Amygdala (tissue), 56 donors: Measurements from ENCODE around the gene FBXW8.

ENCODE experiments used
- DNase-seq, 56 donors: peaks; one replicate each; lab custom pipeline; 2025; lab: John Stamatoyannopoulos, UW

Gene FBXW8

DNA sequence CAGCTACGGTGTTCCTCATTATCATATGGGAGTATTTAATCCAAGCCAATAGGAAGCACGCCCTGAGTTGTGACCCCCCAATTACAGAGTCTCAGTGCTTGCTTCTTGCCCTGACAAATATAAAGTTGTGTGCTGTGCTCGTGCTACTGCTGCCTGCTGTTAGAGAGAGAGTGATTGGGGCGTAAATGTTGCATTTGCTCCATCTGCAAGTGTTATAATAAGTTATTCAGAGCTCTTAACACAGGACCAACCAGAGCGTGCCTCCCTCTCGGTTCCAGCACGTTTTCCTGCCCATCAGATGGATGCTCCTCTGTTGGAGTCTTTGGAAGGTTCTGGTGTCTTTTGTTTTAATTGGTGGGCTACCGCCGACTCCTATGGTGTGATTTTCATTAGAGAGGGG lies 107.1 kb downstream of the FBXW8 start:
- no peak for DNase-seq

DNA sequence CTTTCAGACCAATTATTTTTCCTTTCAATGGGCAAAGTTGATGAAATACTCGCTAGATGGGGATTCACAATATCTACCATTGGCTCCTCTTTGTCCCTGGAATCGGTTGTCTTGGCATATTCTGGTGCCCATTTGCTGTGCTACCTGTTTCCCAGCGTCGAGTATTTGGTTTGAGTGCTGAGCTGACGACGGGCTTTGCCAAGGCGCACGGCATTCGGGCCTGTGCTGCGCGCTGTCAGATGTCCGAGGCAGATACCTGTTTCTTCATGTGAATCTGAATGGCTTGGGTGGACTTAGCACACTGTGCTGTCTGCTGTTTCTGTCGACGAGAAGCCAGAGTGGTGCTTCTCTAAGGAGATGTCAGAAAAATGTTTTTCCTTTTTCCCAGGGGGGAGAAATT lies 107.5 kb downstream of the FBXW8 start:
- peak in 1 of 56 donors; percentile 30 for DNase-seq

DNA sequence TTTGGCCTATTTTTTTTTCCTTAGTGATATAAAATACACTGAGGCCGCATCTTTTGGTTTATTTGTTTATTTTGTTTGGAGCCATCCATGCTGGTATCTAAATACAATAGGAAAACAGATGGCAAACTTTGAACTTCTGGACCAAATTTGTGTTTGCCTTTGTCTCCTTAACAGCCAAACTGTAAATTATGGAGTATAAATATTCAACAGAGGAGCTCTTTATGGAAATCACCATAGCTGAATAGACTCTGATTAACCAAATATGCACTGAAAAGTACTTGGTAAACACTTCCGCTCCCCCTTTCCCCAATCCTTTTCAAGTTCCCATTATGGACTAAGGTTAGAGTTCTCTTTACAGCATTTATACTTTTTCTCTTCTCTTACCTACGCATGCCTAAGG lies 107.9 kb downstream of the FBXW8 start:
- DNase-seq = no peak

DNA sequence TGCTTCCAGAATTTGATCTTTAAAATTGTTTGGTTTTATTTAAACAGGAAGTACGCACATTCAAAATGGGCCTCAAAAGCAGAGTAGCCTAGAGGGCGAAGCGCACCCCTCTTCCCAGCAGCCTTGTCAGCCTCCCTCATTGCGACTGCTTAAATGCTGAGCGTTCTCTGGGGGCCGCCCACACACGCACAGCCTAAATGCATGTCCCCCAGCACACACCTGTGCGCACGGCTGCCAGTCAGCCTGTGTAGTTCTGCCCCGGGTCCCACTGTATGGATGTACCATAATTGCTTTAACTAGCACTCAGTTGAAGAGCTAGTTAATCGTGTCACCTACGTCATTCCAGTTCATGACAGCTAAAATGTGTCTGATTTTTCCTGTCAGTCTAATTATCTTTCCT lies 109.1 kb downstream of the FBXW8 start:
- no peak for DNase-seq

DNA sequence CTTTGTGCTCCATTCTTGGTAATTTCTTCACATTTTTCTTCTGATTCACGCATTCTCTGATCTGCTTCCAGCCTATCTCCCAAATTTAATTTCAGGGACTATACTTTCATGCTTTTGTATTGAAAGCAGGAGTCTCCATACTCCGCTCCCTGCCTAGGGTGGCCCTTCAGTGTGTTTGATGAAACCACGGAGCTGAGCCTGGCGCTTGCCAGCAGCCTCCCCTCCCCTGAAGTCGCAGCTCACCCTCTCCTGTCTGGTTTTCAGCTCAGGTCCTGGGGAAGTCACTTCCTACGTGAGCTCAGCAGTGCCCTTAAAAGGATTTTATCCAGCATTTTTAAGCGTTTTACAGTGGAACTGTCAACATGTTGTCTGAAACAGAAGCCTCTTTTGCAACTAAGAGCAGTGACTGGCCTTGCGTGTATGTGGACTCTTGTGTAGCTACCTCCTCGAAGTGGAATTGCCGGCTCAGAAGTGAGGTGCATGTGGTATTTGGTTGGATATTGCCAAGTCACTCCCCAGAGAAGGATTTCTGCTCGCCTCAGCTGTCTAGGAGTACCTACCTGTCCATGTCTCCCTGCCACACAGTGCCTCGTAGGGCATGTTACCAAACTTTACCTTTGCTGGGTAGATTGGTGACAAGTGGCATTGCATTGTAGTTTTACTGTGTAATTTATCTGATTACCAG lies 109.9 kb downstream of the FBXW8 start:
- DNase-seq = no peak

DNA sequence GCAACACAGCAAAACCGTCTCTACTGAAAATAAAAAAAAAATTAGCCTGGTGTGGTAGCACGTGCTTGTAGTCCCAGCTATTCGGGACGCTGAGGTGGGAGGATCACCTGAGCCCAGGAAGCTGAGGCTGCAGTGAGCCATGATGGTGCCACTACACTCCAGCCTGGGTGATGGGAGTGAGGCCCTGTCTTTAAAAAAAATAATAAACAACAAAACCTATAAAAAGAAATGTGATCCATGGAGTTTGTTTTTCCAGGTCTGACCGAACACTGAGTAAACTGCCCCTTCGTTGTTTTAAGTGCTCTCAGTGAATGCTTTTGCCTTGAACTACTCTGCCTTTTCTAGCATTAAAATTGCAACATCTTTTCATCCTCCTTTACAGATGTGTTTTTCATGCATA lies 111.7 kb downstream of the FBXW8 start:
- no peak for DNase-seq

DNA sequence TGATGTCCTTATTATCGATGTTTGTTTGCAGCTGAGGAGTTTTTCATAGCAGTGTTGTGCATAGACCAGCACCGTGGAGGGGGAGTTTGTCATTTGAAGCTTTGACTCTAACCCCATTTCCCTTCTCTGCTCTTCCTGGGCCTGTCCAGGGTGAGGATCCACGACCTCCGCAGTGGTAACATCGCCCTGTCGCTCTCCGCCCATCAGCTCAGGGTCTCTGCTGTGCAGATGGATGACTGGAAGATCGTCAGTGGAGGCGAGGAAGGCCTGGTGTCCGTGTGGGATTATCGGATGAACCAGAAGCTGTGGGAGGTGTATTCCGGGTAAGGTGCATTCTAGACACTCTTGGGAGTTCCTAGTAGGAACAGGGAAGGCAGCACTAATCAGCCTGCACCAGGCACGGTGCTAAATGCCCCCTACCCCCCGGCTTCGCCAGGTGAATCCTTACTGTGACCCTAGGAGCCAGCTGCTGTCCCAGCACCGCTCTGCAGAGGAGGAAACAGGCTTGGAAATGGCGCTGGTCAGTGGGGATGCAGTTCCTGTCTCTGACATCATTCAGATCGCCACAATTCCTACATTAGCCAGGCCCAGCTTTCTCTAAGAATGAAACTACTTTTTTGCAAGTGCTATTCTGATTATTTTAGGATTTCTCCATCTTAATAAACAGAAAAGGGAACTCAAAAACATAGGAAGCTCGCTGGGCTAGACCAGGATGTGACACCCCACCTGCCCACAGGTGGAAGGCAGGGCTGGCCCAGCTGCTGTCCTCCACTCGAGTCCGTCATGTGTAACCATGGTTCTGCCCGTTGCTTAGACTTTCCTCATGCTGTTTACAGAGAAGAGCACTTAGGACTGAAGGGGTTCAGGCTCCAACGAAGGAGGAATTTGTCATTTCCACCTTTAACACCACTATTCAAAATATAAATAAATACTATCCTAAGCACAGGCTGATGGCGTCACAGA lies 113.5 kb downstream of the FBXW8 start:
- DNase-seq = no peak

DNA sequence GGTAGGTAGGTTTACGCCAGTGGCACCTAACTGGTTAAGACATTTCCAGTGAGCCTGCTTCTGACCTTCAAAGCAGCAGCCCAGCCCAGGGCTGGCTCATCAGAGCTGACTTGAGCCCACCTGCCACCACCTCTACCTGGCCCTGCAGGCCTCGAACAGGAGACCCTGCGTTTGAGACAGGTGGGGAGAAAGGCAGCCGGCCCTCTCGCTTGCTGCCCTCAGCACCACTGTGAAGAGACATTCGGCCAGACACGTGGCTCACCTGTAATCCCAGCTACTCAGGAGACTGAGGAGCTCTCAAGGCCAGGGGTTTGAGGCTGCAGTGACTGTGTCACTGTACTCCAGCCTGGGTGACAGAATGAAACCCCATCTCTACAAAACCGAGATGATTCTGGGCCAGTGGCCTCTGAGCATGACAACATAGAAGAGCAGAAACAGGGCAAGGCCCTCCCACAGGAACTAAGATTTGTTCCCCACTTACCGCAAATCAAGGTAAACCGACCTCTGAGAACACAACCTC lies 114.3 kb downstream of the FBXW8 start:
- no peak for DNase-seq

DNA sequence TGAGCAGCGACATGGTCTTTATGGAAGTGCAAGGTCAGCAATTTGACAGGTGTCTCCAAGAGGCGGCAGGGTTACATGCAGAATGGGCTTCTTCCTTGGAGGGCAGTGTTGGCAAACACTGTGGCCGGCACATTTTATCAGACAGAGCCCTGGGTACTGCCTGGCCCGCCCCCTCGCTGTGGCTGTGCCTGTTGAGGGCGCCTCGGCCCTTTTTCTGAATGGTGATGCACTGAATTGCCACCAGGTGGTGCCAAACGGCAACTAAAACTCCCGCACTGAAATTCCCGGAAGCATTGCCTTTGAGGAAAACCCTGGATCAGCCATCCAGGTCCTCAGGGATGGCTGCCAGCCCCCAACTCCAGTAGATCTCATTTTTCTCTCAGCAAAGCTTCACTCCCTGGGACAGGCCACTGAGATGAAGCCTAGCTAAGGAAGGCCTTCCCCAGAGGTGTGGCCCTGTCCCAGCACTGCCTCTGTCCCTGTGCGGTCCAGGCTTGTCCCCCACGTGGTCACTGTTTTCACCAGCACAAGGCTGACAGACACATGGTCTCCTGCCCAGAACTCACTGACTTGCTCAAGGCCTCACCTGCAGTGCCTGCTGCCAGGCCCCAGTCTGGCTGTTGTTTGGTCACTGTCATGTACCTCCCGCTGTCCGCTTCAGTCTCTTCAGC lies 114.9 kb downstream of the FBXW8 start:
- peak in 44 of 56 donors; percentile 17 to 80 (median 58) for DNase-seq

DNA sequence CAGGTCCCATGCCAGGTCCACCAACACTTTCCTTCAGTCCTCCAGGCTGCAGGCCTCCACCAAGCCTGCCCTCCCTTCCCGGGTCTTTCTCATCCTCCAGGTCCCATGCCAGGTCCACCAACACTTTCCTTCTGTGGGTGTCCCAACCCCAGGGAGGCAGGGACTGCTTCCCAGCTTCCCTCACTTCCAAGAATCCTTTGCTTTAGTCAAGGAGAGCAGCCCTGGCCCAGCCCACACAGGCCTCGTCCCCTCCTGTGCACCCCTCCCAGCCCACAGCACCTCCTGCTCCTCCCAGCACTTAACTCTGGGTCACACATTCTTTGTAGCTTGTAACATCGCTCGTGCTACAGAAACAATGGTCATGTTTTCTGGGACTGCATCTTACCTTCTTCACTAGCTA lies 115.6 kb downstream of the FBXW8 start:
- no peak for DNase-seq

DNA sequence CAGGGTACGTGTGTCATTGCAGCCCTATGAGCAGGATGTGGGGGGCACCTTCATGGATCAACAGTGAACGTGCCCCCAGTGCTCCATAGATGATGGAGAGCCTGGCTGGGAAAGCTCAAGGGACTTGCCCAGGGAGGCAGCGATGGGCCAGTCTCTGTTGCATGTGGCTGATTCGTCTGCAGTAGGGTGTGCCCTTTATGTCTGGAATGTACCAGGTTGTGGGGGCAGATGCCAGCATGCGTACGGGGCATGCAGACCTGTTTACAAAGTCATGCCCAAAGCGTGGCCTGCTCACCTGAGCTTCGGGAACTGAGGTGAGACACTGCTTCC lies 116.1 kb downstream of the FBXW8 start:
- DNase-seq = no peak

DNA sequence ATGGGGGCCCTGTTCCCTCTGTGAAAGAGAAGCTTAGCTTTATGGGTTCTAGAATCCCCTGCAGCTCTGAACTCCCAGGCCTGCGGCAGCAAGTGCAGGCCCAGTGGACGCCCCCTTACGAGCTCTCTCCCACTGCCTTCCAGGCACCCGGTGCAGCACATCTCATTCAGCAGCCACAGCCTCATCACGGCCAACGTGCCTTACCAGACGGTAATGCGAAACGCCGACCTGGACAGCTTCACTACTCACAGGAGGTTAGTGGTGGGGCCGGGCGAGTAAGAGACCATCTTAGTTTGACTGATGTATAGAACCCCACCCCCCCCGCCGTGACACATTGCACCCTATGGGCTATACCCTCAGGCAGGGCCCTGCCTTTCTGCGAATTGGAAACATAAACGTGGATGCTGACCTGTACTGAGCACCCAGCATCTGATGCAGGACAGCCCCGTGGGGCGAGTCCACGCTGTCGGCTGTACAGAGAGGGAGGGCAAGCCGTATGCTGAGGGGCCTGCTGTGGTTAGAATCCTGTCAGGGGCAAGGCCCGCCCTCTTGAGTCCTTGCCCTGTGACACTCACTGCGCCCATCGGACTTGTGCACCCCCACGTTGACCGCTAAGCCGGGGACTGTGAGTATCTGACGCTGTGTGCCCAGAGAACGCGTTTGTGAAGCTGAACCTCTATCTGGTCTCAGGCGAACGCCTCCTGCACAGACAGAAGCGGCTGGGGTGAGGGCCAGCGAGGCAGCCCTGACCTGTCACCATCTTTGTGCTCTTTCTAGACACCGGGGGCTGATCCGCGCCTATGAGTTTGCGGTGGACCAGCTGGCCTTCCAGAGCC lies 116.7 kb downstream of the FBXW8 start:
- DNase-seq = no peak

DNA sequence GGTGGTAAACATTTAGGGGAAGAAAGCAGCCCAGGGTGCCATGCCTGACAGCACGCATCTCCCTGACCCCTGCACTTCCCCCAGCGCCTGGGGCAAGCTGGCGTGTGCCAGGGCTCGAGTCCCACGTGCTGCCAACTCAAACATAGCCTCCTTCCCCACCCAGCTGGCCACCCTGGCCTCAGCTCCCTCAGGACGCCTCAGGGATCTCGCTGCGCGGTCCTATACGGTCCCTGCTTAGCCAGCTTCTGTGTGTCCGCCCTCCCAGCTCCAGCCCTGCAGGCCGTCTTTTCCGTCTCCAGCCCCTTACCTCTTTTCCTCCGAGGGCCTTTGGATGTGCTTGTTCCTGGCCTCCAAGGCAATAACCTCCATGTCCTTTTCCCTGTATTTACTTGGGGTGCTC lies 117.5 kb downstream of the FBXW8 start:
- DNase-seq = no peak

DNA sequence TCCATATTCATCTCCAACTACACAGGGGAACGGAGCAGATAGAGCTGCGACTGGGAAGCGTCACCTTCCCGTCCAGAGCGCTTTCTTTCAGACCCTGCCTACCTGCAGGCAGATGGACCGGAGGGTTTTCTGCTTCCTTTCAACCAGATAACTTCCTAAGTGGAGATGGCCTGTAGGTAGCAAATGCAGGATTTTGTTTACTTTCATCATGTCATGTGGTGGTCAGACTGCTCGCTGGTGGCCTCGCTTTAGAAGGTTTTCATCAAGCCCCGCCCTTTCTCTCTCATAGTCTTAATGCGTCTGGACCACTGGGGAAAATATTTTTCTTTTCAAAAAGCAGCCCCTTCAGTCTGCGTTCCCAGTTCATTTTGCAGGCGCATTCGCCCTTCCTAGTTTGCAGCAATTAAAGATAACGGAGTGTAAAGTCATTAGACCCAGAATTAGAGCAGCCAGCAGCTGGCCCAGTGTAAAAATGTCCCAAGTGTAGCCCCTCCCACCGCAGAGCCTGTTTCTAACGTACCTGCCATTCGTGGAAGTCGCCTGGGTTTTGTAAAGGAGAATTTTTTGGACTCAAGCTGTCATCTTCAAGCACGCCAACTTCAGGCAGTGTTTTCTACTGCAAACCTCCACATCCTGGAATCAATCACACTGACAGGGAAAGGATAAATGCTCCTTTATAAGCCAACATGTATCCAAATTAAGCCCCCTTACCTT lies 119.6 kb downstream of the FBXW8 start:
- DNase-seq = no peak

DNA sequence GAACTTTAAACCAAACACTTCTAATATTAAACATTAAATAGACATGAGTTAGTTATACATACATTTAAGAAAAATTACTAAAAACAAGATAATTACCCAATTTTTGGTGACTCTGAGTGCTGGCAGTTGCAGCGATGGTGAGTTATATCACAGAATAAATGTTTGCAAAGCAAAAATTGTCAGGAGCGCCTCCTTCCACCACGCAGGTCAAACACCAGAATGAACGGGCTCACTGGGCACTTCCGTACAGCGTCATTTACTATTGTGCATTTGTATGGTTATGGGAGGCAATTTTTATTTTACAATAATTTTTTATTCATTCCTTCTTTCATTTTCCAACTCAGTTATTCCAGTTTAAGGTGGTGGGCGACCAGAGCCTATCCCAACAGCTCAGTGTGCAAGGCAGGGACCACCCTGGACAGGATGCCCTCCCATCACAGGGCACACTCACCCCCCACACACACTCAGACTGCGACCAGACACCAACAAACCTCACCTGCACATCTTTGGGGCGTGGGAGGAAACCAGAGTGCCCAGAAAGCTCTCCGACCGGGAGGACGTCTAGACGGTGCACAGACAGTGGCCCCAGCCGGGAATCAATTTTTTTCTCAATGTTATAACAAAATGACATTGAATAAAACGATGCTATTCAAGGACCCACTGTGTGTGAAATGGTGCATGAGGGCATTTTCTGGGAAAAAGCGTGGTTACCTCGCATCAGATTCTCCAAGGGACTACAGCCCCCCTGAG lies 121.3 kb downstream of the FBXW8 start:
- no peak for DNase-seq

DNA sequence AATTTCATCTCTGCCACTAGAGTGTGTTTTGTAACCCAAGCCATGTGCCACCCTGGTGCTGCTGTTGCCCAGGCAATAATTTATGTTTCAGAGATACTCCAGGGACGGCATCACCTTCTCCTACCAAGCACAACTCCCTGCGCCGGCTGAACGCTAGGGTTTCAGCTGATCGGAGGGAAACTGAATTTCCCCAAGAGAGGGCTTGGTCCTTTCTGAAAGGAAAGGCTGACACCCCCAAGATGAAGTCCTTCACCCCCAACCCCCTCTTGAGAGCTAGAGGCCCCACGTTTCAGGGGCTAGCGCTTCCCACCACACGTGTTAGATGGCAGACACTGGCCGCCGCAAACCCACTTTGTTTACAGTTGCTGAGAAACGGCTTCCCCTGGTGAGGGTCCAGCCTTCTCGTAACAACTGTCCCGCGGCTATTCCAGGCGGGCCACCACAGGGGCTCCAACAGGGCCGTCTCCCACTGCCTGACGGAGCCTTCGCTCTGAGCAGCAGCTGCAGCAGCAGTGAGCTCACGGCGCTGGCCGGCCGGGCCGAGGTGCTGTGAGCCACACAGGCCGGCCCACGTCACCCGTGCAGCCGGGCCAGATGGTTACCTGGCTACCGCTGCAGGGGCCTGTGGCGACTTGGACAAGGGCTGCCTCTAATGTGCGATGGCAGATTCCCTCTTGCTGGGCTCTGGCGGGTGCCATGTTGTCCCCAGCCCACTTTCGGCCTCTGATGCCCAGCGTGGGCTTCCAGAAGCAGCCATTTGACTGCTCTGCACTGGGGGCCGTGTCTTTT lies 122.0 kb downstream of the FBXW8 start:
- peak in 3 of 56 donors; percentile 29 to 49 (median 37) for DNase-seq

DNA sequence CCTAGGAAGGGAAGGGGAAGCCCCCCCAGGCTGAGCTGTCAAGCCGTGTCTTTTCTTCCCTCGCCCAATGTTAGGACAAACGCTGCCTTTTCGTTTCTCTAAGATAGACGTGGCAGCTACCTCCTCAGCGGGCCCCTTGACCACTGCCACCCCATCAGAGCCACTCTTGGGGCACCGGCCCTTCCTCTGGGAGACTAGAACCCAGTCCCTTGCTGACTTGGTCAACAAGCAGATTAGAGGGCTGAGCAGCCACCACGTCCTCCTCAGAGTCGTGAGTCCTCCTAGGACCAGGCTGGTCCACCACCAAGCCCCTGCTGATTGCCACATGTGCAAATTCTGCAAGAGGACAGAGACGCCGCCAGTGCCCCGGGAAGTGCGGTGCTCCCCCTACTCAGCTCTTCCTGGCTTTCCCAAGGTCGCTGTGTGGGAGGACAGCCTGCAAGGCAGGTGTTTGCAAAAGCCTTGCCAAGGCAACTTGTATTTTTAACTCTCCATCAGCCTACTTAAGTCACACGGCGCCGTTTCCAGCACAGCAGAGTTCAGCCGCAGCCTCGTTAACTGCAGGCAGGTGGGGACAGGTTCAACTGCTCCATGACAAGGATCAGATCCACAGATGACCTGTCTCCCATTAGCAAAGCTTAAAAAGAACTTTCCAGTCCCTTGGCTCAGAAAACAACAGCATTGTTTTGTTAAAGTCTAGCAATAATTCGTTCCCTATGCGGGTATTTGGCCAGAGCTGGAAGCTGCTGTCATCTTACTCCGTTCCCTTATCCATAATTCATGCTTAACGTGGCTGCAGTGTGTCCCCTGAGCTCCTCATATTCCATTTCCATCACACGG lies 122.9 kb downstream of the FBXW8 start:
- DNase-seq = peak in 8 of 56 donors; percentile 12 to 43 (median 22)
